Common myeloid progenitor, CD34-positive (primary cell): ENCODE data around the gene PLEKHG4B.

Source experiments
- CTCF ChIA-PET: fragments of 350-600 bp; sonication (Branson Sonifier 250); formaldehyde crosslinking; loops from one replicate; lab custom pipeline; 2021; ENCODE audit warnings: antibody characterized with exemption; lab: Charles Lee
- POLR2A ChIA-PET: fragments of 350-600 bp; sonication (Branson Sonifier 250); formaldehyde crosslinking; loops from one replicate; lab custom pipeline; 2021; ENCODE audit warnings: antibody characterized with exemption; lab: Charles Lee
- DNase-seq, 3 donors: peaks; one replicate each; pipeline versions ENCODE4 v3.0.0 to v3.0.0-alpha.2; 2013
- H3K27ac ChIP-seq, 2 experiments: 1 replicate in 1 of 2; 2 replicates in 1 of 2; pipeline ENCODE4 v1.7.0; 2013; ENCODE audit warnings: inconsistent platforms in 2 of 2, low read length in 2 of 2, mild to moderate bottlenecking in 2 of 2, low read depth in 1 of 2, moderate library complexity in 1 of 2; ENCODE audit not compliant: severe bottlenecking in 2 of 2, insufficient read depth in 1 of 2, poor library complexity in 1 of 2
- H3K27me3 ChIP-seq, 5 experiments: replicated peaks in 2 of 5; 1 replicate in 3 of 5; 2 replicates in 2 of 5; pipeline versions ENCODE4 v1.6.1 to v1.7.0; 2013; ENCODE audit warnings: low read length in 4 of 5, mild to moderate bottlenecking in 2 of 5, moderate library complexity in 2 of 5, inconsistent platforms in 1 of 5; ENCODE audit not compliant: insufficient read depth in 5 of 5, control insufficient read depth in 4 of 5
- H3K36me3 ChIP-seq, 4 experiments: 1 replicate in 2 of 4; 2 replicates in 2 of 4; pipeline versions ENCODE4 v1.6.1 to v1.7.0; 2013; ENCODE audit warnings: low read length in 3 of 4, control low read depth in 1 of 4, mild to moderate bottlenecking in 1 of 4; ENCODE audit not compliant: control insufficient read depth in 4 of 4, insufficient read depth in 4 of 4
- H3K4me1 ChIP-seq, 4 experiments: 1 replicate in 3 of 4; 2 replicates in 1 of 4; pipeline versions ENCODE4 v1.6.1 to v1.7.1; 2013; ENCODE audit warnings: low read length in 3 of 4, mild to moderate bottlenecking in 3 of 4, control low read depth in 1 of 4, inconsistent platforms in 1 of 4, moderate library complexity in 1 of 4; ENCODE audit not compliant: control insufficient read depth in 4 of 4, insufficient read depth in 4 of 4; ENCODE audit errors: control extremely low read depth in 1 of 4
- H3K4me3 ChIP-seq, 7 experiments: 1 replicate in 4 of 7; 2 replicates in 3 of 7; pipeline versions ENCODE4 v1.5.1 to v1.7.0; 2013; ENCODE audit warnings: mild to moderate bottlenecking in 7 of 7, low read length in 6 of 7, moderate library complexity in 6 of 7, inconsistent platforms in 2 of 7, low read depth in 2 of 7, control low read depth in 1 of 7; ENCODE audit not compliant: insufficient read depth in 4 of 7, control insufficient read depth in 1 of 7; ENCODE audit errors: extremely low read depth in 1 of 7
- H3K9me3 ChIP-seq, 5 experiments: 1 replicate in 4 of 5; 2 replicates in 1 of 5; pipeline versions ENCODE4 v1.6.1 to v1.7.1; 2013; ENCODE audit warnings: low read length in 4 of 5, mild to moderate bottlenecking in 2 of 5, inconsistent platforms in 1 of 5, low read depth in 1 of 5, moderate library complexity in 1 of 5; ENCODE audit not compliant: control insufficient read depth in 4 of 5, insufficient read depth in 2 of 5; ENCODE audit errors: control extremely low read depth in 1 of 5
- WGBS: methylation state at CpG from one replicate; pipeline ENCODE4 v1.1.5; 2013; ENCODE audit not compliant: insufficient coverage; 5-methylcytosine and 5-hydroxymethylcytosine counted together

Gene PLEKHG4B

GRCh38 chr5:191036-191948 is 99.3 kb downstream of the PLEKHG4B start, which contains the start of gene LRRC14B:
LRRC14B (plus strand) TSS chr5:191495; CDS start chr5:191539, 44 bp downstream.
- WGBS, result 26% methylated on average over 53 of the region's 56 CpGs

GRCh38 chr5:191949-192690 is 100.2 kb downstream of the PLEKHG4B start:
- no peak for DNase-seq
- whole genome bisulfite sequencing, result 93% methylated on average over 45 of the region's 46 CpGs
- Histone ChIP-seq H3K36me3 (no peaks in the 10 kb centered on the region), H3K4me1 (peaks cover 0 to 24% (median 11%) of the 10 kb centered on the region in 4 experiments), H3K27me3 (peaks cover 0 to 4% (median 2%) of the 10 kb centered on the region in 5 experiments), H3K4me3 (peak overlapping the region in 4 of 7 experiments; percentile 39 to 77 (median 68)), H3K27ac (no peak overlapping the region), H3K9me3 (no peaks in the 10 kb centered on the region)
- ChIA-PET POLR2A (no interaction called here), CTCF (interaction anchor here (1.4 to 1.5 kb wide), 2 partner anchors 22 to 28 kb away, joined by 4 to 5 read pairs; no protein-coding TSS in a partner anchor)

More at GRCh38 chr5:191036-191948, 99.3 kb downstream of the PLEKHG4B start, which contains the start of gene LRRC14B:
- ChIA-PET CTCF (interaction anchor here (1.2 to 1.6 kb wide), 5 partner anchors 16 to 113 kb away, joined by 3 to 5 read pairs (median 4); no protein-coding TSS in a partner anchor), POLR2A (no interaction called here)
- peaks cover 0 to 29% (median 17%) of the 10 kb centered on the region in 4 experiments for H3K4me1 ChIP-seq
- no peaks in the 10 kb centered on the region for H3K36me3 ChIP-seq
- no peaks in the 10 kb centered on the region for H3K9me3 ChIP-seq
- DNase-seq, result peak; percentile 18 to 51 (median 43)
- H3K27ac ChIP-seq, result no peak within 1 kb of the TSS
- peak within 1 kb of the TSS in 5 of 7 experiments; percentile 39 to 77 (median 65) for H3K4me3 ChIP-seq
- H3K27me3 ChIP-seq, result peaks cover 0 to 4% (median 2%) of the 10 kb centered on the region in 5 experiments

GRCh38 chr5:192691-192969 is 100.7 kb downstream of the PLEKHG4B start:
- Histone ChIP-seq H3K27ac (no peak overlapping the region), H3K4me1 (peaks cover 0 to 24% (median 11%) of the 10 kb centered on the region in 4 experiments), H3K4me3 (peak overlapping the region in 1 of 7 experiments; percentile 11), H3K27me3 (peaks cover 0 to 4% (median 2%) of the 10 kb centered on the region in 5 experiments), H3K36me3 (no peaks in the 10 kb centered on the region), H3K9me3 (no peaks in the 10 kb centered on the region)
- DNase-seq, result no peak
- 100% methylated on average over 8 of the region's 9 CpGs for WGBS
- POLR2A ChIA-PET, result no interaction called here
- CTCF ChIA-PET, result no interaction called here

GRCh38 chr5:192970-193831 is 101.2 kb downstream of the PLEKHG4B start:
- POLR2A ChIA-PET, result no interaction called here
- CTCF ChIA-PET, result interaction anchor here (0.7 to 1.3 kb wide), 3 partner anchors 10 to 14 kb away, joined by 3 to 4 read pairs (median 3); no protein-coding TSS in a partner anchor
- no peaks in the 10 kb centered on the region for H3K9me3 ChIP-seq
- peak overlapping the region in 1 of 7 experiments; percentile 11 for H3K4me3 ChIP-seq
- H3K4me1 ChIP-seq, result peaks cover 0 to 23% (median 11%) of the 10 kb centered on the region in 4 experiments
- peaks cover 0 to 4% (median 2%) of the 10 kb centered on the region in 5 experiments for H3K27me3 ChIP-seq
- no peak overlapping the region for H3K27ac ChIP-seq
- DNase-seq, result no peak
- 98% methylated on average over 12 of the region's 17 CpGs for WGBS
- H3K36me3 ChIP-seq, result no peaks in the 10 kb centered on the region

- Histone ChIP-seq H3K27me3 (peaks cover 0 to 4% (median 2%) of the 10 kb centered on the region in 5 experiments), H3K36me3 (peaks cover 0 to 3% (median 1%) of the 10 kb centered on the region in 4 experiments), H3K4me3 (no peak overlapping the region), H3K9me3 (no peaks in the 10 kb centered on the region), H3K4me1 (peaks cover 0 to 17% (median 11%) of the 10 kb centered on the region in 4 experiments), H3K27ac (no peak overlapping the region)
- POLR2A ChIA-PET, result interaction anchor here (0.5 kb wide), 1 partner anchor 34 kb away, joined by 3 read pairs; no protein-coding TSS in a partner anchor
- no peak for DNase-seq
- WGBS, result 87% methylated on average over 9 of the region's 15 CpGs
- CTCF ChIA-PET, result interaction anchor here (0.7 to 1.7 kb wide), 4 partner anchors 10 to 24 kb away, joined by 3 to 5 read pairs (median 4); partner anchors contain the start of genes CCDC127 and SDHA
Observed at GRCh38 chr5:194102-194501, 102.1 kb downstream of the PLEKHG4B start.

- no peak overlapping the region for H3K27ac ChIP-seq
- H3K27me3 ChIP-seq, result peaks cover 0 to 4% (median 2%) of the 10 kb centered on the region in 5 experiments
- POLR2A ChIA-PET, result no interaction called here
- CTCF ChIA-PET, result interaction anchor here (1.3 to 1.7 kb wide), 2 partner anchors 13 to 23 kb away, joined by 4 to 5 read pairs; partner anchors contain the start of genes CCDC127 and SDHA
- no peak overlapping the region for H3K4me3 ChIP-seq
- peaks cover 0 to 3% (median 1%) of the 10 kb centered on the region in 4 experiments for H3K36me3 ChIP-seq
- H3K9me3 ChIP-seq, result no peaks in the 10 kb centered on the region
- peaks cover 0 to 17% (median 11%) of the 10 kb centered on the region in 4 experiments for H3K4me1 ChIP-seq
- no peak for DNase-seq
- WGBS, result 97% methylated on average over 36 of the region's 36 CpGs
Observed at GRCh38 chr5:194603-195209, 102.7 kb downstream of the PLEKHG4B start.
